ENCODE results near the gene KIF26A.

KIF26A gene

DNA sequence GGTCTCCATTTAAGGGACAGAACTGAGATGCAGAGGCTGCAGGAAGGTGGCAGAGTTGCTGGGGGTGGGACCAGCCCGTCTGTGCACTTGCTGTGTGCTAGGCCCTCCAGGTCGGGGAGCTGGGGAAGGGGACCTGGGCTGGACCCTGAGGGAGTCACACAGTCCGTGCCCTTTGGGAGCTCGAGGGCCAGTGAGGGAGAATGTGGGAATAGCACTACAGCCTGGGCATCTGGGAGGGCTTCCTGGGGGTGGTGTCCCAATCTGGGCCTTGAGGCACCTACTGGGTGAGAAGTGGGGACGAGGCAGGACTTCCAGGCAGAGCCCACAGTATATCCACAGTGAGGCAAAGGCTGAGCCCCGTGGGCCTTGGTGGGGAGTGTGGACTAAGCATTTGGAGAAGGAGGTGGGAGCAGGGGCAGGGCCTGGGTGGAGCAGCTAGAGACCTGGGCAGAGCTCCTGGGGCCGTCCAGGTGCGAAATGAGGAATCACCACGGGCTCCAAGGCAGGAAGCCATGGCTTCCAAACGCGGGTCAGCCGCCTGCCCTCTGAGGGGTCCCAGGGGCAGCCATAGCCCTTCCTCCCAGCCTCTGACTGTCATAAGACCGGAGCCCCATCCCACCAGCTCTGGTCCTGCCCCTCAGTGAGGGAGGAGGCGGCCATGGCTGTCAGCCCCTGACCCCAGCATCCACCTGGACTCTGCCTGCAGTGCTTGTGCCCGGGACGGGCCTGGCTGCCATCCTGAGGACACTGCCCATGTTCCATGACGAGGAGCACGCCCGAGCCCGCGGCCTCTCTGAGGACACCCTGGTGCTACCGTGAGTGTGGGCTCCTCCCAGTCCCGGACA, 46.2 kb upstream of the KIF26A start:
- Histone ChIP-seq H3K9ac (ENCODE audit: low read length) (no peak overlapping the region), H3K4me2 (ENCODE audit: low read depth, low read length, poor library complexity, severe bottlenecking) (no peak overlapping the region)

DNA sequence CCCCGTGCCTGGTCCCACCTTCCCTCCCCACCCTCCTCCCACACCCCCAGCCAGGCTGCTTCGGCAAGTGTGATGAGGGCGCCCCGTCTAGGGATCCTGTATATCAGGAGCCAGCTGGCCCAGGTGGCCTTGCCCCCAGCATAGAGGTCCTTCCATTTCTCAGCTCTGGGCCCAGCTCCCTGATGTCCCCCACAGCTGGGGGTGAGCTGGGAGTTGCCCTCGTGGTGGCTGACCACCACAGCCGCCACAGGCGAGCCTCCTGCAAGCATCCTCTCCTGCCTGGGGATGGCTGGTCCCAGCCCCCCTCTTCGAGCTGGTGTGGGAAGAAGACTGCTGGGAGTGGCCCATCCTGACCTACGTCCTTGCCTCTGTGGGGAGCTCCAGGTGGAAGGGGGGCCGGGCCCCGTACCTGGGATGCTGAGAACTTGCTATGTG, 45.4 kb upstream of the KIF26A start:
- no peak overlapping the region for H2AFZ ChIP-seq (ENCODE audit: low read depth, low read length, severe bottlenecking)
- H3K9me2 ChIP-seq (replicated peaks; ENCODE audit: insufficient read depth, low read length) = no peaks in the 10 kb centered on the region
- no peaks in the 10 kb centered on the region for H4K20me1 ChIP-seq (ENCODE audit: low read depth, low read length)
- no peaks in the 10 kb centered on the region for H3K9me3 ChIP-seq (ENCODE audit: insufficient read depth, low read length)
- H3K4me2 ChIP-seq (ENCODE audit: low read depth, low read length, poor library complexity, severe bottlenecking) = no peak overlapping the region
- H3K27ac ChIP-seq (ENCODE audit: low read depth, low read length) = no peak overlapping the region
- no peaks in the 10 kb centered on the region for H3F3A ChIP-seq (ENCODE audit: insufficient read depth)
- H3K36me3 ChIP-seq (ENCODE audit: low read length) = no peaks in the 10 kb centered on the region
- no peak overlapping the region for H3K4me3 ChIP-seq (ENCODE audit: insufficient read depth, low read length, poor library complexity, severe bottlenecking)
- no peaks in the 10 kb centered on the region for H3K27me3 ChIP-seq (ENCODE audit: low read length)
- no peak overlapping the region for H3K9ac ChIP-seq (ENCODE audit: low read length)
- TF ChIP-seq EZH2phosphoT487 (conservative IDR thresholded peaks at IDR 0.05; ENCODE audit: low read length) (no peak), CTCF (IDR thresholded peaks at IDR 0.05; ENCODE audit: insufficient read depth, low read length, poor library complexity, severe bottlenecking) (no peak)
- no peaks in the 10 kb centered on the region for H3K79me2 ChIP-seq (ENCODE audit: insufficient read depth, low read length)

More for the DNA sequence above, 46.2 kb upstream of the KIF26A start:
- Histone ChIP-seq H3K9me2 (replicated peaks; ENCODE audit: insufficient read depth, low read length) (no peaks in the 10 kb centered on the region), H3K9me3 (ENCODE audit: insufficient read depth, low read length) (no peaks in the 10 kb centered on the region), H3K27me3 (ENCODE audit: low read length) (no peaks in the 10 kb centered on the region), H3K36me3 (ENCODE audit: low read length) (no peaks in the 10 kb centered on the region), H4K20me1 (ENCODE audit: low read depth, low read length) (no peaks in the 10 kb centered on the region), H3K27ac (ENCODE audit: low read depth, low read length) (no peak overlapping the region), H3F3A (ENCODE audit: insufficient read depth) (no peaks in the 10 kb centered on the region), H2AFZ (ENCODE audit: low read depth, low read length, severe bottlenecking) (no peak overlapping the region), H3K4me3 (ENCODE audit: insufficient read depth, low read length, poor library complexity, severe bottlenecking) (no peak overlapping the region), H3K79me2 (ENCODE audit: insufficient read depth, low read length) (no peaks in the 10 kb centered on the region)
- TF ChIP-seq EZH2phosphoT487 (conservative IDR thresholded peaks at IDR 0.05; ENCODE audit: low read length) = no peak
- TF ChIP-seq CTCF (IDR thresholded peaks at IDR 0.05; ENCODE audit: insufficient read depth, low read length, poor library complexity, severe bottlenecking) = no peak

DNA sequence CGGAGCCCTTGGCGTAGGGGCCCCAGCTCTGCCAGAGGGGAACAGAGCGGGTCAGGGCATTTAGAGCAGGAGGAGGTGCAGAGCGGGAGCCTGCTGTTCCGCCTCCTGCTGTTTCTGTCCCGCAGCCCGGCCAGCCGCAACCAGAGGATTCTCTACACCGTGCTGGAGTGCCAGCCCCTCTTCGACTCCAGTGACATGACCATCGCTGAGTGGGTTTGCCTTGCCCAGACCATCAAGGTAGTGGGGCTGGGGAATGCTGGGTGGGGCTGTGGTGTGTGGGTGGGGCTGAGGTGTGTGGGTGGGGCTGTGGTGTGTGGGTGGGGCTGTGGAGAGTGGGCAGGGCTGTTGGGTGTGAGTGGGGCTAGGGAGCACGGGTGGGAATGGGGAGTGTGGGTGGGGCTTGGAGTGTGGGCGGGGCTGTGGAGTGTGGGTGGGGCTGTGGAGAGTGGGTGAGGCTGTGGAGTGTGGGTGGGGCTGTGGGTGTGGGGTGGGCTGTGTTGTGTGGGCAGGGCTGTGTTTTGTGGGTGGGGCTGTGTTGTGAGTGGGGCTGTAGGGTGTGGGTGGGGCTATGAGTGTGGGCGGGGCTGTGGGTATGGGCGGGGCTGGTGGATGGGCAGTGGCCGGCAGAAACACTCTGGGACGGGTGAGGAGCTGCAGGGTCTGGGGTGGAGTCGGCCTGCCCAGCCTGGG, 44.9 kb upstream of the KIF26A start:
- no peak overlapping the region for H3K9ac ChIP-seq (ENCODE audit: low read length)
- H4K20me1 ChIP-seq (ENCODE audit: low read depth, low read length) = no peaks in the 10 kb centered on the region
- H3K9me3 ChIP-seq (ENCODE audit: insufficient read depth, low read length) = no peaks in the 10 kb centered on the region
- H3K79me2 ChIP-seq (ENCODE audit: insufficient read depth, low read length) = no peaks in the 10 kb centered on the region
- TF ChIP-seq EZH2phosphoT487 (conservative IDR thresholded peaks at IDR 0.05; ENCODE audit: low read length) = no peak
- TF ChIP-seq CTCF (IDR thresholded peaks at IDR 0.05; ENCODE audit: insufficient read depth, low read length, poor library complexity, severe bottlenecking) = no peak
- no peak overlapping the region for H3K4me3 ChIP-seq (ENCODE audit: insufficient read depth, low read length, poor library complexity, severe bottlenecking)
- H3K36me3 ChIP-seq (ENCODE audit: low read length) = no peaks in the 10 kb centered on the region
- no peak overlapping the region for H3K4me2 ChIP-seq (ENCODE audit: low read depth, low read length, poor library complexity, severe bottlenecking)
- H3K27me3 ChIP-seq (ENCODE audit: low read length) = no peaks in the 10 kb centered on the region
- H3K9me2 ChIP-seq (replicated peaks; ENCODE audit: insufficient read depth, low read length) = no peaks in the 10 kb centered on the region
- H3F3A ChIP-seq (ENCODE audit: insufficient read depth) = no peaks in the 10 kb centered on the region
- H2AFZ ChIP-seq (ENCODE audit: low read depth, low read length, severe bottlenecking) = no peak overlapping the region
- H3K27ac ChIP-seq (ENCODE audit: low read depth, low read length) = no peak overlapping the region
